ENCODE data around the gene HDHD3. TPM values are rescaled to one million over a fixed set of nuclear protein-coding genes. Genes with fewer than 3 reads are reported as not detected.
"Not testable (repeated sequence)": the region's sequence is repeated elsewhere in the genome, so short reads cannot be mapped to it uniquely, and the experiment has no call there.

The HDHD3 gene
- total RNA-seq = 10 to 100 TPM; 12.1 to 15.5 TPM

GRCh38 chr9:113376634-113377567 lies at the start of gene HDHD3:
Gene HDHD3 (minus strand): TSS chr9:113376986. CDS start chr9:113374354, 2,632 bp downstream.
- peak within 1 kb of the TSS; percentile 88 to 93 for H3K4me3 Mint-ChIP-seq
- ATAC-seq (replicated peaks in 1 of 2) (peak; percentile 93), DNase-seq (peak; percentile 85 to 87)
- peaks cover 25% of the 10 kb centered on the region for H3K4me1 Mint-ChIP-seq (ENCODE audit: low read depth)
- H3K36me3 Mint-ChIP-seq (ENCODE audit: insufficient read depth in 2 of 2) = no peaks in the 10 kb centered on the region
- no peaks in the 10 kb centered on the region for H3K9me3 Mint-ChIP-seq
- H3K27me3 Mint-ChIP-seq (ENCODE audit: low read depth) = no peaks in the 10 kb centered on the region
- H3K27ac Mint-ChIP-seq = peak within 1 kb of the TSS; percentile 81

GRCh38 chr9:113425072-113425471 lies 48.3 kb upstream of the HDHD3 start:
- no peaks in the 10 kb centered on the region for H3K36me3 Mint-ChIP-seq (ENCODE audit: insufficient read depth in 2 of 2)
- H3K4me3 Mint-ChIP-seq = no peak overlapping the region
- ATAC-seq (replicated peaks in 1 of 2) (no peak), DNase-seq (no peak)
- no peaks in the 10 kb centered on the region for H3K9me3 Mint-ChIP-seq
- H3K4me1 Mint-ChIP-seq (ENCODE audit: low read depth) = peaks cover 5% of the 10 kb centered on the region
- H3K27me3 Mint-ChIP-seq (ENCODE audit: low read depth) = peaks cover 7% of the 10 kb centered on the region
- H3K27ac Mint-ChIP-seq = no peak overlapping the region

DNA sequence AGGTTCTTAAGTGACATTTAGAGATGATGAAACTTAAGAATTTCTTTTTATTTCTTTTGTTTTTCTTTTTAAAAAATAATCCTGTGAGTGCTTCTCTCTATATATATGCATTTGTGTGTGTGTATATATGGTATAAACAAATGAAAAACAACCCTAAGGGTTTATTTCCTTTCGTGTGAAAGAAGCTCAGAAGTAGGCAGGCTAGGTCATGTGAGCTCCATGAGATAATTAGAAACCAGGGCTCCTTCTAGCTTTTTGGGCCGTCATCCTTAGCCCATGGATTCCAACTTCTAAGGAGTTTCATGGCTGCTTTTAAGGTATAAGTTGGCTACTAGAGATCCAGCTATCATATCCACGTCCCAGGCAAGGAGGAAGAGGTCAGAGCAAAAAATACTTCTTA lies 44.9 kb upstream of the HDHD3 start:
- Mint-ChIP-seq H3K4me1 (ENCODE audit: low read depth) (peaks cover 3% of the 10 kb centered on the region), H3K27me3 (ENCODE audit: low read depth) (peaks cover 4% of the 10 kb centered on the region), H3K36me3 (ENCODE audit: insufficient read depth in 2 of 2) (no peaks in the 10 kb centered on the region), H3K27ac (no peak overlapping the region), H3K4me3 (no peak overlapping the region), H3K9me3 (no peaks in the 10 kb centered on the region)
- ATAC-seq (replicated peaks in 1 of 2) (no peak), DNase-seq (no peak)

- Mint-ChIP-seq H3K36me3 (ENCODE audit: insufficient read depth in 2 of 2) (no peaks in the 10 kb centered on the region), H3K4me3 (no peak overlapping the region), H3K9me3 (no peaks in the 10 kb centered on the region), H3K4me1 (ENCODE audit: low read depth) (no peaks in the 10 kb centered on the region), H3K27ac (no peak overlapping the region), H3K27me3 (ENCODE audit: low read depth) (no peaks in the 10 kb centered on the region)
- no peak for ATAC-seq (replicated peaks in 1 of 2)
- no peak for DNase-seq
Observed at GRCh38 chr9:113417370-113417769, 40.6 kb upstream of the HDHD3 start.

DNA sequence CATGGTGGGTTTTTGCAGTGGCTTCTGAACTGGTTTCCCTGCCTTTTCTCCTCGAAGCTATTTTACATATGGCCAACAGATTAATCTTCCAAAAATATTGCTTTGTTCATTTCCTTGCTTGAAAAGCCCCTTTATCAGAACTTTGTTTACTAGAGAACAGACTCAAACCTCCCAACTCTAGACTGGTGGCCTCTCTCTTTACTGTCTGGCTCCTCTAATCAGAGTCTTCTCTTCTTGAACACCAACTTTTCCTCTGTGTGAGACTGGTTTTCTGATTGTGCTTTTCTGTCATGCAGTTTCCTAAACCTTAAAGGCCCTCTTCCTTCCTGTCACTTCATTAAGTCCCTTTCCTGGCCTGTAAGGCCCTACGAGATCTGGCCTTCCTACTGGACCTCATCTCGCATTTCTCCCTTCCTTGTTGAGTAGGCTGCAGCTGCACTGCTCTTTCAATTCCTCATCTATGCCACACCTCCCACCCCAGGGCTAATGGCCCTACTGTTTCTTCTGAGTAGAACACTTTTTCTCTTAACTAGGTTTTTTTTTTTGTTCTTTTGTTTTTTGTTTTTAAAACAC lies 39.4 kb upstream of the HDHD3 start:
- ATAC-seq (replicated peaks in 1 of 2) = no peak
- H3K9me3 Mint-ChIP-seq = no peaks in the 10 kb centered on the region
- no peaks in the 10 kb centered on the region for H3K36me3 Mint-ChIP-seq (ENCODE audit: insufficient read depth in 2 of 2)
- H3K4me3 Mint-ChIP-seq = no peak overlapping the region
- no peak overlapping the region for H3K27ac Mint-ChIP-seq
- H3K27me3 Mint-ChIP-seq (ENCODE audit: low read depth) = no peaks in the 10 kb centered on the region
- H3K4me1 Mint-ChIP-seq (ENCODE audit: low read depth) = no peaks in the 10 kb centered on the region
- DNase-seq = no peak

DNA sequence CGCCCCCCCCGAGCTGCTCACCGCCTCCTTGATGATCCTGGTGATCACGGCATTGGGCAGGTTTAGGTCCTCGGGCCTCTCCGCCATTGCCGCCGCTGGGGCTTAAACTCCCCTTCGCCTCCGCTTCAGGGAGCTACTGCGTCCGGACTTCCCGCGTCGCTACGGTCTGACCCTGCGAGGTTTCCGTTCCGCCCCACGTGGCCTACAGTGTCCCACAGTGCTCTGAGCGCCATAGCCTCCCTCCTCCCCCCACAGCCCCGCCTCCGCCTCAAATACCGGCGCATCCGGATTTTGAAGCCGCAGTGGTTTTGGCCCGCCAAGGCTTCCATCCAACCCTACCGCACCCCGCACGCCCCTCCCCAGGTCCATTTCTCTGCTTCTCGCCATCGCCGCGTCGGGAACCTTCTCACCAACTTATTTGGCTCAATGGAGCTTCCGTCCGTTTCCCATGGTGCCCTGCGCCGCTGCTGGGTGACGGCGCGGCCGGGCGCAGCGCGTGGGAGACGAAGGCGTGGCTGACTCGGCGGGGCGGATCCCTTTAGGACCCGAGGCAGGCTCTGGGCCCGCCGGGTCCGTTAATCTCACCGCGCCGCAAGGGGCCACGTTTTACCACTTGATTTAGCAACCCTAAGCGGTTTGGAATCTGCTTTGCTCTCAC lies 33.5 kb upstream of the HDHD3 start, which contains the start of the genes C9orf43 and POLE3:
TSS of gene C9orf43 (plus strand) at position 541 of the 658 bp plus-strand sequence. CDS start 2,747 bp downstream, outside the sequence.
TSS of gene POLE3 (minus strand) at position 469 of the 658 bp plus-strand sequence. CDS start at position 87, 382 bp downstream.
- Mint-ChIP-seq H3K36me3 (ENCODE audit: insufficient read depth in 2 of 2) (peaks cover 12 to 17% of the 10 kb centered on the region in 2 donors), H3K27ac (peak within 1 kb of the TSS; percentile 96), H3K4me1 (ENCODE audit: low read depth) (peaks cover 31% of the 10 kb centered on the region), H3K4me3 (peak within 1 kb of the TSS; percentile 94 to 99), H3K9me3 (no peaks in the 10 kb centered on the region), H3K27me3 (ENCODE audit: low read depth) (no peaks in the 10 kb centered on the region)
- ATAC-seq (replicated peaks in 1 of 2) (peak; percentile 95 to 96), DNase-seq (peak; percentile 96 to 97)

GRCh38 chr9:113409883-113410206 lies 33.1 kb upstream of the HDHD3 start:
- Mint-ChIP-seq H3K27ac (peak overlapping the region; percentile 96), H3K36me3 (ENCODE audit: insufficient read depth in 2 of 2) (peaks cover 12 to 17% of the 10 kb centered on the region in 2 donors), H3K4me3 (peak overlapping the region; percentile 94 to 99), H3K4me1 (ENCODE audit: low read depth) (peaks cover 31% of the 10 kb centered on the region), H3K9me3 (no peaks in the 10 kb centered on the region), H3K27me3 (ENCODE audit: low read depth) (no peaks in the 10 kb centered on the region)
- DNase-seq = no peak
- ATAC-seq (replicated peaks in 1 of 2) = peak; percentile 20 to 21

GRCh38 chr9:113409481-113409880 lies 32.7 kb upstream of the HDHD3 start:
- Mint-ChIP-seq H3K9me3 (no peaks in the 10 kb centered on the region), H3K4me3 (peak overlapping the region; percentile 94 to 99), H3K27ac (peak overlapping the region; percentile 91), H3K36me3 (ENCODE audit: insufficient read depth in 2 of 2) (peaks cover 12 to 17% of the 10 kb centered on the region in 2 donors), H3K27me3 (ENCODE audit: low read depth) (no peaks in the 10 kb centered on the region), H3K4me1 (ENCODE audit: low read depth) (peaks cover 31% of the 10 kb centered on the region)
- ATAC-seq (replicated peaks in 1 of 2) = no peak
- no peak for DNase-seq

DNA sequence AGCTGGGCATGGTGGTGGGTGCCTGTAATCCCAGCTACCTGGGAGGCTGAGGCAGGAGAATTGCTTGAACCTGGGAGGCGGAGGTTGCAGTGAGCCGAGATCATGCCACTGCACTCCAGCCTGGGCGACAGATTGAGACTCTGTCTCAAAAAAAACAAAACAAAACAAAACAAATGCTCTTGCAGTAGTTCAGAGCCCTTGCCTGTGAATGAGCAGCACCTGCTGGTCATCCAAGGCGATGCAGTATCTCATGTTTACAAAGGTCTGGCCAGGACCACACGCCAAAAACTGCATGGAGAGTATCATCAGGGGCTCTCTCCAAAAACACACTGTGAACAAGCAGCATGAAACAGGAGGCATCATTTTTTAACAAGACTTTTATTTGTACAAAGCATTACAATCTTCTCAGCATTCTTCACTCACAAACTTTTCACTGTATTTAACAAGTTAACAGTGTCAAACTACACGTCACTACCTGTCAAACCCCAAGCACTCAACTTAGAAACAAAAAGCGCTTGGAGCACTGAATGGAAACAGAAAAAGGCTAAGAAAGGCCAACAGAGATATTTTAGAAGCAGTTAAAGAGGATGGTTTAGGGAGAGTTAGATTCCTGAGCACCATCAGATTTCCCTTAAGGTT lies 30.2 kb upstream of the HDHD3 start:
- Mint-ChIP-seq H3K4me3 (peak overlapping the region; percentile 8 to 94), H3K4me1 (ENCODE audit: low read depth) (peaks cover 36% of the 10 kb centered on the region), H3K36me3 (ENCODE audit: insufficient read depth in 2 of 2) (peaks cover 12 to 17% of the 10 kb centered on the region in 2 donors), H3K27ac (peak overlapping the region; percentile 91)
- ATAC-seq (replicated peaks in 1 of 2); H3K27me3 Mint-ChIP-seq (ENCODE audit: low read depth); H3K9me3 Mint-ChIP-seq: not testable (repeated sequence)
- DNase-seq = peak; percentile 60 to 67

- ATAC-seq (replicated peaks in 1 of 2); H3K9me3 Mint-ChIP-seq; DNase-seq; H3K27me3 Mint-ChIP-seq (ENCODE audit: low read depth); H3K4me3 Mint-ChIP-seq: not testable (repeated sequence)
- peaks cover 12 to 17% of the 10 kb centered on the region in 2 donors for H3K36me3 Mint-ChIP-seq (ENCODE audit: insufficient read depth in 2 of 2)
- H3K4me1 Mint-ChIP-seq (ENCODE audit: low read depth) = peaks cover 42% of the 10 kb centered on the region
- peak overlapping the region; percentile 91 for H3K27ac Mint-ChIP-seq
Observed at GRCh38 chr9:113406353-113406752, 29.6 kb upstream of the HDHD3 start.

DNA sequence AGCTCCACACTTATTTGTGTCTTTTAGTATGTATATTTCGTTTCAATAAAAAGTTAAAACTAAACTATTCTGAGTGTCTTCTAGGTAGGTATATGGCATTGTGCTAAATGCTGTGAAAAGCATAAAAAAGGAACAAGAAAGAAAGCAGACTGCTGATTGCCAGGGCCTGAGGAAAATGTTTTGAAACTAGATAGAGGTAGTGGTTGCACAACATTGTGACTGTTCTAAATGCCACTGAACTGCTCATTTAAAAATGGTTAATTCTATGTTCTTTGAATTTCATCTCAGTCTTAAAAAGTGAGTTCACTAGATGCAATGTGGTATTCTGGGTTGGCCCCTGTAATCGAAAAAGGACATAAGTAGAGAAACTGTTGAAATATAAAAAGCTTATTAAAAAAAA lies 26.9 kb upstream of the HDHD3 start:
- DNase-seq = no peak
- no peaks in the 10 kb centered on the region for H3K27me3 Mint-ChIP-seq (ENCODE audit: low read depth)
- ATAC-seq (replicated peaks in 1 of 2) = no peak
- peaks cover 5 to 10% of the 10 kb centered on the region in 2 donors for H3K36me3 Mint-ChIP-seq (ENCODE audit: insufficient read depth in 2 of 2)
- no peak overlapping the region for H3K4me3 Mint-ChIP-seq
- H3K27ac Mint-ChIP-seq = peak overlapping the region; percentile 35
- peaks cover 51% of the 10 kb centered on the region for H3K4me1 Mint-ChIP-seq (ENCODE audit: low read depth)
- H3K9me3 Mint-ChIP-seq = no peaks in the 10 kb centered on the region

- ATAC-seq (replicated peaks in 1 of 2) = peak; percentile 99
- Mint-ChIP-seq H3K27me3 (ENCODE audit: low read depth) (no peaks in the 10 kb centered on the region), H3K27ac (peak within 1 kb of the TSS; percentile 78), H3K36me3 (ENCODE audit: insufficient read depth in 2 of 2) (no peaks in the 10 kb centered on the region), H3K4me1 (ENCODE audit: low read depth) (peaks cover 34% of the 10 kb centered on the region), H3K9me3 (no peaks in the 10 kb centered on the region), H3K4me3 (peak within 1 kb of the TSS; percentile 96)
- peak; percentile 99 to 100 for DNase-seq
Observed at GRCh38 chr9:113401027-113401792, 24.4 kb upstream of the HDHD3 start, which contains the start of gene ALAD. Gene ALAD (minus strand): TSS chr9:113401284. CDS start chr9:113393559, 7,725 bp downstream.

Measured in activated T-cell treated with anti-CD3 and anti-CD28 coated beads, Interleukin-2, amount 50 U/mL, for 72 hours (primary cell).